GM18526 (cell line): ENCODE results near the gene C2.

ENCODE experiments used
- POLR2A ChIP-seq: IDR thresholded peaks from 3 replicates; pipeline ENCODE4 v1.6.1; 2011; ENCODE audit not compliant: insufficient read length; ENCODE audit errors: extremely low read depth

The C2 gene

DNA sequence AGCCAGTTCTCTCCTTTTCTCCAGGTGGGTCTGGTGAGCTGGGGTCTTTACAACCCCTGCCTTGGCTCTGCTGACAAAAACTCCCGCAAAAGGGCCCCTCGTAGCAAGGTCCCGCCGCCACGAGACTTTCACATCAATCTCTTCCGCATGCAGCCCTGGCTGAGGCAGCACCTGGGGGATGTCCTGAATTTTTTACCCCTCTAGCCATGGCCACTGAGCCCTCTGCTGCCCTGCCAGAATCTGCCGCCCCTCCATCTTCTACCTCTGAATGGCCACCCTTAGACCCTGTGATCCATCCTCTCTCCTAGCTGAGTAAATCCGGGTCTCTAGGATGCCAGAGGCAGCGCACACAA lies 17.6 kb downstream of the C2 start:
- TF ChIP-seq POLR2A, result no peak

DNA sequence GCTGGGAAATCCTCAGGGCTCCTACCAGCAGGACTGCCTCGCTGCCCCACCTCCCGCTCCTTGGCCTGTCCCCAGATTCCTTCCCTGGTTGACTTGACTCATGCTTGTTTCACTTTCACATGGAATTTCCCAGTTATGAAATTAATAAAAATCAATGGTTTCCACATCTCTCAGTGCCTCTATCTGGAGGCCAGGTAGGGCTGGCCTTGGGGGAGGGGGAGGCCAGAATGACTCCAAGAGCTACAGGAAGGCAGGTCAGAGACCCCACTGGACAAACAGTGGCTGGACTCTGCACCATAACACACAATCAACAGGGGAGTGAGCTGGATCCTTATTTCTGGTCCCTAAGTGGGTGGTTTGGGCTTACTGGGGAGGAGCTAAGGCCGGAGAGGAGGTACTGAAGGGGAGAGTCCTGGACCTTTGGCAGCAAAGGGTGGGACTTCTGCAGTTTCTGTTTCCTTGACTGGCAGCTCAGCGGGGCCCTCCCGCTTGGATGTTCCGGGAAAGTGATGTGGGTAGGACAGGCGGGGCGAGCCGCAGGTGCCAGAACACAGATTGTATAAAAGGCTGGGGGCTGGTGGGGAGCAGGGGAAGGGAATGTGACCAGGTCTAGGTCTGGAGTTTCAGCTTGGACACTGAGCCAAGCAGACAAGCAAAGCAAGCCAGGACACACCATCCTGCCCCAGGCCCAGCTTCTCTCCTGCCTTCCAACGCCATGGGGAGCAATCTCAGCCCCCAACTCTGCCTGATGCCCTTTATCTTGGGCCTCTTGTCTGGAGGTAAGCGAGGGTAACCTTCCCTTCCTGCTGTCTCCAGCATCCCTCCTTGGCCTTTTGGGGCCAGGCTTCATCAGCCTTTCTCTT lies 18.2 kb downstream of the C2 start, which contains the start of gene CFB:
Gene CFB (plus strand): TSS at position 589 of the 863 bp plus-strand sequence. CDS start 127 bp downstream, at position 716.
- no peak for TF ChIP-seq POLR2A

DNA sequence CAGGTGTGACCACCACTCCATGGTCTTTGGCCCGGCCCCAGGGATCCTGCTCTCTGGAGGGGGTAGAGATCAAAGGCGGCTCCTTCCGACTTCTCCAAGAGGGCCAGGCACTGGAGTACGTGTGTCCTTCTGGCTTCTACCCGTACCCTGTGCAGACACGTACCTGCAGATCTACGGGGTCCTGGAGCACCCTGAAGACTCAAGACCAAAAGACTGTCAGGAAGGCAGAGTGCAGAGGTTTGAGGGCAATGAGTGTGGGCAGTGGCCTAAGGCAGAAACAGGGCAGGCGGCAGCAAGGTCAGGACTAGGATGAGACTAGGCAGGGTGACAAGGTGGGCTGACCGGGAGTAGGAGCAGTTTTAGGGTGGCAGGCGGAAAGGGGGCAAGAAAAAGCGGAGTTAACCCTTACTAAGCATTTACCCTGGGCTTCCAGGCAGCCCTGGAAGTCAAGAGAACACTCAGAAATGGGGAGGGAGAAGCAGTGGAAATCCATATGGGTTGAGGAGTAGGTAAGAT lies 18.9 kb downstream of the C2 start:
- no peak for TF ChIP-seq POLR2A

DNA sequence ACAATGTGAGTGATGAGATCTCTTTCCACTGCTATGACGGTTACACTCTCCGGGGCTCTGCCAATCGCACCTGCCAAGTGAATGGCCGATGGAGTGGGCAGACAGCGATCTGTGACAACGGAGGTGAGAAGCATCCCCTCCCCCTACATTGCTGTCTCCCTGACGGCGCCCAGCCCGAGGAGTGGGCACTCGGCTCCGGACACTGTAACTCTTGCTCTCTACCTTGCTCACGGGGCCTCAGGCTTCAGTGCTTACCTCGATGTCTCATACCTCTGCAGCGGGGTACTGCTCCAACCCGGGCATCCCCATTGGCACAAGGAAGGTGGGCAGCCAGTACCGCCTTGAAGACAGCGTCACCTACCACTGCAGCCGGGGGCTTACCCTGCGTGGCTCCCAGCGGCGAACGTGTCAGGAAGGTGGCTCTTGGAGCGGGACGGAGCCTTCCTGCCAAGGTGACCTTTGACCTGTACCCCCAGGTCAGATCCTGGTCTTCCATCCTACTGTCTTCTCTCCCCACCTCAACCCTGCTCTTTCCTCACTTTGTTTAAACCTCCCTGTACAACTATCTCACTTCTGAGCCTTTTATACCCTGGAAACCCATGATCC lies 19.7 kb downstream of the C2 start:
- no peak for TF ChIP-seq POLR2A

DNA sequence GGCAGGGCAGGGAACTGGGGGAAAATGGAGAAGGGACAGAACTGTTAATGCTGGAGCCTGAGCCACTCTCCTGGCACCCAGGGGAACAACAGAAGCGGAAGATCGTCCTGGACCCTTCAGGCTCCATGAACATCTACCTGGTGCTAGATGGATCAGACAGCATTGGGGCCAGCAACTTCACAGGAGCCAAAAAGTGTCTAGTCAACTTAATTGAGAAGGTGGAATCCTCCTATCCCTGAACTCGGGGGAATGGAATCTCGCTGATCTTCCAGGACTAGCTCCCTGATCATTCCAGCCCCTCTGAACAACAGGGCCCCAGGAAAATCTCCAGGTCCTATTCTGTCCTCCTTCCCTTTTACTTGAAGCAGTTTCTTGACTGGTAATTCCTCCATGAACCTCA lies 20.3 kb downstream of the C2 start:
- no peak for TF ChIP-seq POLR2A

DNA sequence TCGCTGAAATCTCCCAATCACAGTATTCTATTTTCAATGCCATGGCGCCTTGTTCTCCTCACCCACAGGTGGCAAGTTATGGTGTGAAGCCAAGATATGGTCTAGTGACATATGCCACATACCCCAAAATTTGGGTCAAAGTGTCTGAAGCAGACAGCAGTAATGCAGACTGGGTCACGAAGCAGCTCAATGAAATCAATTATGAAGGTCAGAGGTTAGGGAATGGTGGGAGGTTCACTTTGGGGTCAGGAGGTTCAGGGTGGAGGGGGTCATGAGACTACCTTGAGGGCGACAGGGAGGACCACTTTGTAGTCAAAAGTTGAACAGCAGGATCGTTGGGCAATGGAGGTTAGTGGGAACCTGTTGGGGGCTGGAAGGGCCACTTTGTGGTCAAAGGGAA lies 20.8 kb downstream of the C2 start:
- TF ChIP-seq POLR2A, result no peak

DNA sequence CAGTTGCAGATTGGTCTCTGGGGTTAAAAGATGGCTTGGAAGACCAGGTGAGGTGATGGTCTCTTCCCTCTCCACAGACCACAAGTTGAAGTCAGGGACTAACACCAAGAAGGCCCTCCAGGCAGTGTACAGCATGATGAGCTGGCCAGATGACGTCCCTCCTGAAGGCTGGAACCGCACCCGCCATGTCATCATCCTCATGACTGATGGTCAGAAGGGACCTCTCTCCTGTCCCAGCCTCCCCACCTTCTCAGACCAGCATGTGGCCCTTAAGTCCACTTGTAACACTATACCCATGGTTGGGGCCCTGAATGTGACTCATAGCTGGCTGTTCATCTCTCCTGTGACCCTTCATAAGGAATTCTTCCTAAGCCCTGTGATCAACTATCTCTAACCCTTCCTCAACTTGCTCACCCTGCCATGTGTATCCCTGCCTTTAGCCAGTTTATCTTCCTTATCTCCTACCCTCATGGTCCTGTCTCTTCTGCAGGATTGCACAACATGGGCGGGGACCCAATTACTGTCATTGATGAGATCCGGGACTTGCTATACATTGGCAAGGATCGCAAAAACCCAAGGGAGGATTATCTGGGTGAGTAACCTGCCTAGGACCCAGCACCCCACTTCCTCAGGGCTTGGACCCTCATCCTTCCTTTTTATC lies 21.4 kb downstream of the C2 start:
- no peak for TF ChIP-seq POLR2A

DNA sequence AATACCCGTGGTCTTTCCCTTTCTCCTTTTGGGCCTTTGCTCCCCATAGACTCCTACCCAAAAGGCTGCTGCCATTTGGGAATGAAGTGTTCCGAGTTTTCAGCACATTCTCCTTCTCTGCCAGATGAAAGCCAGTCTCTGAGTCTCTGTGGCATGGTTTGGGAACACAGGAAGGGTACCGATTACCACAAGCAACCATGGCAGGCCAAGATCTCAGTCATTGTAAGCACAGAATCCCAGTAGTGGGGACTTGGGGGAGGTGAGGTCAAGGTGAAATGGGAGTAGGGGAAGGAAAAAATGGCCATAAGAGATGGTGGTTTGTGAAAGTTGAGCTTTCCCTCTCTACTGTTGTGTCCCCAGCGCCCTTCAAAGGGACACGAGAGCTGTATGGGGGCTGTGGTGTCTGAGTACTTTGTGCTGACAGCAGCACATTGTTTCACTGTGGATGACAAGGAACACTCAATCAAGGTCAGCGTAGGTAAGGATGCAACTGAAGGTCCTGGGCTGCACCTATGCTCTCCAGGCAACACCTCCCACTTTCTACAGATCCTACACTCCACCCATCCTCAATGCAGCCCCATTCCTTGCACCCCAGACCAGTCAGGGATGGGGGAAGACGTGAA lies 22.5 kb downstream of the C2 start:
- no peak for TF ChIP-seq POLR2A

DNA sequence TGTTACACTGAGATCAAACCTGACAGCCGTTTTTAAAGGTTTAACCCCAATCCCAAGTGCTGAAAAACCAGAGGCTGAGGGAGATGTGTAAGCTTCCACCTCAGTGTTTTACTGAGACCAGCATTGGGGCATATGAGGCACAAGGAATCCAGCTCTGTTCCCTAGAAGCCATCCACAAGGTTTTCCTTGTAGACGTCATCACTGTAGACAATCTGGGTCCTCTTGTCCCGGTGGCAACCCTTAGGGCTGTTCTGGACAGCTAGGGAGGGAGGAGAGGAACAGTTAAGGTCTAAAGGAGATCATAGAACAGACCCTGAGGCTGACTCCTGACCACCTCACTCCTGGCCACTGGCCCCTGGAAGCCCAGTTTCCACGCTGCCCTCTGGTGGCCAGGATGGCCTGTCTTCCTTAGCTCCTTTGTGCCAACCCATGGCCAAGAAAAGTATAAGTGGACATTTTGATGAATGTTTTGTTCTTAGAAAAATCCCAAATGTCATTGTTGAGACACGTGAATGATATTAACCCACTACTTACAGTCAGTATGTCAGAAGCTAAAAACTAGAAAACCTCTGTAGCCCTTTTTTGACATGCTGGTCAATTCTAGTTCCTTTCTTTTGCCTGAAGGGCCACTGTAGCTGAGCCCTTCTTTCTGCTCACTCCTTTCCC lies 24.8 kb downstream of the C2 start:
- no peak for TF ChIP-seq POLR2A

DNA sequence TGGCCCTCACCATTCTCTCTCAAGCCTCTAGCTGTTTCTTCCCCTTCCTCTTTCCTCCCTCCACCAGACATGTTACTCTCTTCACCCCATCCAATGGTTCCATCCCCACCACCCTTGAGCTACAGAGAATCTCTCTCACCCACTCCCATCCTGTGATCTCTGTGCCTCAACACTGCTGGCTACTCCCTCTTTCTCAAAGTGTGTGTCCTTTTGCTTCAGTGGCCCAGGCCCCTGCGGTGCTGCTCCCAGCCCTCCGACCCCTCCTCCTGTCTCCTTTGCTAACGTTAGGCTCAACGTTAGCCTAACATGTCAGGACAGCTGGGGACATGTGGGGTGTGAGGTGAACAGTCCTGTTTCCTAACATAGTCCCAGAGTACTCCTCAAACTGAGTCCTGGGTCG lies 25.4 kb downstream of the C2 start:
- no peak for TF ChIP-seq POLR2A

DNA sequence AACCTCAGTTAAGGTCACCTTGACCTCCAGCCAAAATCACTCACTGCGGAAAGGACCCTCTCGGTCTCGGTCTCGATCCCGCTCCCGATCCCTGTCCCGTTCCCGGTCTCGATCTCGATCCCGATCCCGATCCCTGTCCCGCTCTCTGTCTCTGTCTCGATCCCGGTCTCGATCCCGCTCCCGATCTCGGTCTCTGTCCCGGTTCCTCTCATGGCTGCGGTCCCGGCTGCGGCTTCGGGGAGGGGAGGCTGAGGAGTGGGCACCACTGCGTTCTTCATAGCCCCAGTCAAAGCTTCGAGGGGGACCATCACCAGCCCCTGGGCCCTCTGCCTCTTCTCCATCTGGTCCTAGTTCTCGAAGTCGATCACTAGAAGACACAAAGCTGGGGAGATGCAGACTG lies 27.0 kb downstream of the C2 start:
- no peak for TF ChIP-seq POLR2A

DNA sequence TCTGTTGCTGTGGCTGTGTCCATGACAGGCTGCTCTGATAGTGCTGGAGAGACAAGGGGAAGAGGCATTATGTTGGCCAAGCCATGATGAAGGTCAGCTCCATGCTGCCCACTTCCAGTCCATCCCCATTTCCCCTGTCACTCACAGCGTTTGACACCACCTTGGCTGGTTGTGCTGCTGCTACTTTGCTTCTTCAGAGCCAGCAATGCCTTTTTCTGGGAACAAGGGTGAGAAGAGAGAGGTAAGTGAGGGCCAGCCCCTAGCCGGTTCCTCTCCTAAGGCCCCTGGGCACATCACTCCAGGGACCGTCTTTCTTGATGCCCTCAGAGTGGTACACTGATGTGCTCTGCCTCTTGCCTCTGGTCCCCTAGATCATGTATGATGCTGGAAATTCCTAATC lies 29.3 kb downstream of the C2 start:
- no peak for TF ChIP-seq POLR2A

DNA sequence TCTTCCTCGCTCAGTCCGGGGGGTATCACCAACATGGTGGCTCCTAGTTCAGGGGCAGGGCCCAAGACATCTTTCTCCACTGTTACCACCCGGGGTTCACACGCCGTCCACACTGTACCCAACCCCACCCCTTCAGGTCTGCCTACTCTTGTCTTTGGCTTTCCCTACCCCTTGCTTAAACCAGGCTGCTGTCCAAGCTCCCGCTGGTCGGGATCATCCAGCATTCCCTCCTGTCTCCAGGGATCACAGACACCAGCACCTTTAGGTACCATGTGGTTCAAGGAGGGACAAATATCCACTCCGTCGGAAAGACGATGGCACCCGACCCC lies 30.9 kb downstream of the C2 start:
- TF ChIP-seq POLR2A, result no peak

DNA sequence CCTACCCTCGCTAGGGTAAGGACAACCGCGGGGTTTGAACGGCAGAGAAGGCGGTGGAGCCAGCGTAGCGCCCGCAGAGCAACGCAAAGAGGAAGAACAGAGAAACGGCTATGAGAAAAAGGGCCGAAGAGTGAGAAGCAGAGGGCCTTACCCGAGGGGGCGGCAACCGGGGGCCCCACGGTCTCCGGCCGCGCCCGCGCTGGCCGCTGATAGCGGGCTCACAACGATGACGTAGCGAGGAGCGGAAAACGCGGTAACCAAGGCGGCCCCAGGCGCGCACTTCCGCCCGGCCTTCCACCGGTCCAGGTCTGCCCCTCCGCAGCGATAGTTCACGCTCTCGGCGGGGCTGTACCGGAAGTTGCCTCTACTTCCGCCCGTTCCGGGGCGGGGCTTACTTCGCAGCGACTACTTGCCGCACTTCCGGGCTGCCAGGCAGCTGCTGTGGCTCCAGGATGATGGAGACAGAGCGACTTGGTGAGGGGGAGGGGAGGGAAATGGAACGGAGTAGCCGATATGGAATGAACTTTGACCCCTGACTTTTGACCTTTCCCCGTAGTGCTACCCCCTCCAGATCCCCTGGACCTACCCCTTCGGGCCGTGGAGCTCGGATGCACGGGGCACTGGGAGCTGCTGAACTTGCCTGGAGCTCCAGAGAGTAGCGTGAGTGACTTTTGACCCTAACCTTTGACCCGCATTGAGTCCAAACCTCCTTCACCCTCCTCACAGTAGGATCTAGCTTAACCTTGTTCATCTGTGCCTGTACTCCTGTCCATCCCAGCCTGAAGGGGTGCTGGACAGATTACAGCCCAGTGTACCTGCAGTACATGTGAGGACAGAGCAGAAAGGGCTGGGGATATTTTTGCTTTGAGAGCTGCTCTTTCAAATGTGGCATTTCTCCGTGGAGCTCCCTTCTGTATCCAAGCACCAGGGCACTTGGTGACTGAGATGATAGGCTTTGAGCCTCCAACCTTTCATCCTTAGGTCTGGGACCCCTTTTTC lies 31.5 kb downstream of the C2 start, which contains the start of the genes NELFE and SKIC2:
Gene NELFE (minus strand): TSS at position 231 of the 999 bp plus-strand sequence. CDS start 525 bp downstream, outside the sequence.
Gene SKIC2 (plus strand): TSS at position 435 of the 999 bp plus-strand sequence. CDS start 18 bp downstream, at position 453.
- TF ChIP-seq POLR2A, result peak; percentile 86
